GM12878 (cell line): ENCODE data around the gene ACAT2.

ENCODE experiments used
- ATF3 ChIP-seq: IDR thresholded peaks from 2 replicates; pipeline ENCODE4 v1.6.1; 2011; ENCODE audit warnings: low read depth, mild to moderate bottlenecking, low read length, moderate library complexity, borderline replicate concordance; ENCODE audit errors: extremely low read depth
- CTCF ChIP-seq, 3 experiments: IDR thresholded peaks in 2 of 3; conservative IDR thresholded peaks in 1 of 3; 2 replicates each; pipeline ENCODE4 v1.5.1; 2011; ENCODE audit warnings: low read depth in 3 of 3, low read length in 3 of 3, mild to moderate bottlenecking in 3 of 3, control low read depth in 2 of 3, moderate library complexity in 2 of 3, inconsistent platforms in 1 of 3, mixed read lengths in 1 of 3; ENCODE audit not compliant: control insufficient read depth in 2 of 3, insufficient read depth in 1 of 3; ENCODE audit errors: extremely low read depth in 1 of 3
- MXI1 ChIP-seq: fragments of 150-350 bp; IDR thresholded peaks from 2 replicates; pipeline ENCODE4 v1.6.1; 2011; ENCODE audit warnings: low read depth, mild to moderate bottlenecking, inconsistent platforms, low read length, improper control_type of control experiment
- POLR2A ChIP-seq: IDR thresholded peaks from 2 replicates; pipeline ENCODE4 v1.6.1; 2011; ENCODE audit warnings: low read depth, mild to moderate bottlenecking, low read length
- TBL1XR1 ChIP-seq: IDR thresholded peaks from 2 replicates; pipeline ENCODE4 v1.6.1; 2012; ENCODE audit warnings: low read depth, low read length, improper control_type of control experiment

- TF ChIP-seq ATF3, result no peak
- no peak for TF ChIP-seq MXI1
- TF ChIP-seq CTCF (IDR thresholded peaks at IDR 0.05 in 2 of 3, conservative IDR thresholded peaks at IDR 0.05 in 1 of 3; ENCODE audit: control insufficient read depth in 2 of 3, extremely low read depth in 1 of 3, insufficient read depth in 1 of 3, low read depth in 3 of 3, low read length in 3 of 3), result no peak
- no peak for TF ChIP-seq POLR2A
- TF ChIP-seq TBL1XR1, result no peak
Measured at GRCh38 chr6:159826004-159826403, 64.2 kb downstream of the ACAT2 start.
